ENCODE results near the gene NOSTRIN.

GRCh38 chr2:168801471-168801870, 966 bp upstream of the NOSTRIN start:
- no peak for TF ChIP-seq CTCF (conservative IDR thresholded peaks at IDR 0.05; ENCODE audit: low read length)
- no peak for TF ChIP-seq EZH2phosphoT487 (IDR thresholded peaks at IDR 0.05; ENCODE audit: borderline replicate concordance)
